ENCODE results near the gene FGF12. TPM values are rescaled to one million over a fixed set of nuclear protein-coding genes. Genes with fewer than 3 reads are reported as not detected.

FGF12 gene
- total and polyA plus RNA-seq, 2 of the 13 experiments (the other 11 are each of a cell fraction or from before 2014, with no cell fraction given), result 0.07 TPM; not detected in 1

- WGBS (ENCODE audit: low lambda C conversion rate), result 15% methylated on average over 1 of the region's 1 CpG
- Histone ChIP-seq H3K27me3 (ENCODE audit: control insufficient read depth in 1 of 2, insufficient read depth in 2 of 2, low read length in 2 of 2) (no peaks in the 10 kb centered on the region), H3K36me3 (replicated peaks in 1 of 2; ENCODE audit: control insufficient read depth in 1 of 2, insufficient read depth in 2 of 2, low read length in 2 of 2) (no peaks in the 10 kb centered on the region), H3K79me2 (ENCODE audit: insufficient read depth, low read length) (no peaks in the 10 kb centered on the region), H4K20me1 (ENCODE audit: insufficient read depth, low read length) (no peaks in the 10 kb centered on the region), H3K4me1 (ENCODE audit: insufficient read depth, low read length) (no peaks in the 10 kb centered on the region), H3K27ac (ENCODE audit: extremely low read length, insufficient read depth, low read length) (no peak overlapping the region), H3K9me3 (ENCODE audit: low read length) (no peaks in the 10 kb centered on the region), H2AFZ (ENCODE audit: low read length) (no peak overlapping the region), H3K4me3 (replicated peaks in 1 of 3; ENCODE audit: insufficient read depth in 1 of 3, low read depth in 2 of 3, low read length in 3 of 3) (no peak overlapping the region), H3K4me2 (ENCODE audit: low read depth, low read length) (no peak overlapping the region), H3K9ac (ENCODE audit: insufficient read depth, low read depth, low read length) (no peak overlapping the region)
- intact Hi-C loops (cut with micrococcal nuclease; ENCODE audit: unreplicated experiment), result no loop called here
- no peak for DNase-seq (ENCODE audit: low spot score)
- no peak for FAIRE-seq
- no peak for ATAC-seq
- BruUV-seq (replicated peaks), result no TSS peak
- POLR2A ChIA-PET, result no interaction called here
- CTCF ChIA-PET (ENCODE audit: low intra/inter-chr PET ratio, low total read pairs), result no interaction called here
- TF ChIP-seq IKZF1 (IDR thresholded peaks at IDR 0.05) (no peak), PBX3 (CRISPR knock-in tag; IDR thresholded peaks at IDR 0.05; ENCODE audit: borderline replicate concordance) (no peak), ZNF24 (IDR thresholded peaks at IDR 0.05) (no peak), CREB3 (CRISPR knock-in tag; IDR thresholded peaks at IDR 0.05) (no peak), ZNF3 (CRISPR knock-in tag; IDR thresholded peaks at IDR 0.05) (no peak)
- in situ Hi-C loops (cut with HindIII; ENCODE audit: extremely low pct_ligation_motif_present, low pct_unique_long_range_greater_than_20kb), result no loop called here
Measured at GRCh38 chr3:192279664-192280063, 447.7 kb downstream of the FGF12 start.

- Histone ChIP-seq H4K20me1 (ENCODE audit: insufficient read depth, low read length) (no peaks in the 10 kb centered on the region), H3K4me1 (ENCODE audit: insufficient read depth, low read length) (no peaks in the 10 kb centered on the region), H3K9ac (ENCODE audit: insufficient read depth, low read depth, low read length) (no peak overlapping the region), H2AFZ (ENCODE audit: low read length) (no peak overlapping the region), H3K9me3 (ENCODE audit: low read length) (no peaks in the 10 kb centered on the region), H3K27me3 (ENCODE audit: control insufficient read depth in 1 of 2, insufficient read depth in 2 of 2, low read length in 2 of 2) (no peaks in the 10 kb centered on the region), H3K4me2 (ENCODE audit: low read depth, low read length) (no peak overlapping the region), H3K36me3 (replicated peaks in 1 of 2; ENCODE audit: control insufficient read depth in 1 of 2, insufficient read depth in 2 of 2, low read length in 2 of 2) (no peaks in the 10 kb centered on the region), H3K27ac (ENCODE audit: extremely low read length, insufficient read depth, low read length) (no peak overlapping the region), H3K4me3 (replicated peaks in 1 of 3; ENCODE audit: insufficient read depth in 1 of 3, low read depth in 2 of 3, low read length in 3 of 3) (no peak overlapping the region), H3K79me2 (ENCODE audit: insufficient read depth, low read length) (no peaks in the 10 kb centered on the region)
- no peak for DNase-seq (ENCODE audit: low spot score)
- in situ Hi-C loops (cut with HindIII; ENCODE audit: extremely low pct_ligation_motif_present, low pct_unique_long_range_greater_than_20kb) (no loop called here), intact Hi-C loops (cut with micrococcal nuclease; ENCODE audit: unreplicated experiment) (no loop called here)
- 50% methylated on average over 9 of the region's 9 CpGs for WGBS (ENCODE audit: low lambda C conversion rate)
- POLR2A ChIA-PET, result no interaction called here
- CTCF ChIA-PET (ENCODE audit: low intra/inter-chr PET ratio, low total read pairs), result no interaction called here
- no peak for ATAC-seq
- TF ChIP-seq ZNF335 (CRISPR knock-in tag; IDR thresholded peaks at IDR 0.05), result no peak
- TF ChIP-seq ZNF7 (CRISPR knock-in tag; IDR thresholded peaks at IDR 0.05), result no peak
- no peak for TF ChIP-seq GFI1 (CRISPR knock-in tag; IDR thresholded peaks at IDR 0.05; ENCODE audit: borderline replicate concordance)
- no peak for TF ChIP-seq HMG20A (CRISPR knock-in tag; IDR thresholded peaks at IDR 0.05; ENCODE audit: borderline replicate concordance)
- TF ChIP-seq ZNF780A (CRISPR knock-in tag; IDR thresholded peaks at IDR 0.05), result no peak
- no peak for TF ChIP-seq HIVEP1 (CRISPR knock-in tag; IDR thresholded peaks at IDR 0.05)
- no peak for TF ChIP-seq ZBTB49 (CRISPR knock-in tag; IDR thresholded peaks at IDR 0.05; ENCODE audit: borderline replicate concordance)
- TF ChIP-seq MYNN (CRISPR knock-in tag; IDR thresholded peaks at IDR 0.05; ENCODE audit: low read depth), result no peak
- TF ChIP-seq TCF12 (IDR thresholded peaks at IDR 0.05), result no peak
- no peak for TF ChIP-seq TCF12 (CRISPR knock-in tag; IDR thresholded peaks at IDR 0.05)
- no peak for TF ChIP-seq EZH2 (conservative IDR thresholded peaks at IDR 0.05; ENCODE audit: low read depth, low read length)
- no peak for TF ChIP-seq ZNF720 (CRISPR knock-in tag; IDR thresholded peaks at IDR 0.05)
- no peak for TF ChIP-seq SCMH1 (CRISPR knock-in tag; IDR thresholded peaks at IDR 0.05; ENCODE audit: borderline replicate concordance)
- no peak for TF ChIP-seq ISL2 (CRISPR knock-in tag; IDR thresholded peaks at IDR 0.05)
- FAIRE-seq, result no peak
- no TSS peak for BruUV-seq (replicated peaks)
Measured at GRCh38 chr3:192277477-192277876, 449.9 kb downstream of the FGF12 start.

Measured in HepG2 (cell line).